HEK293 (cell line): ENCODE measurements around the gene NIPAL1.

Experiments
- CTCF ChIA-PET: fragments of 350-600 bp; formaldehyde crosslinking; extraction: SDS; loops from one replicate; lab custom pipeline; 2021; ENCODE audit warnings: antibody characterized with exemption; lab: Yijun Ruan, JAX
- POLR2A ChIA-PET: fragments of 300-600 bp; formaldehyde crosslinking; extraction: SDS; loops from one replicate; lab custom pipeline; 2020; ENCODE audit warnings: antibody characterized with exemption, inconsistent platforms; lab: Yijun Ruan, JAX
- H3K27ac ChIP-seq: fragments of 200-500 bp; sonication (Bioruptor generic); 2 replicates; pipeline ENCODE4 v1.5.1; 2014; ENCODE audit warnings: low read depth, low read length, control low read depth, inconsistent platforms; ENCODE audit errors: extremely low read depth
- H3K36me3 ChIP-seq, 2 experiments: fragments of 200-500 bp in 1 of 2; sonication (Bioruptor generic) in 1 of 2; 1 replicate in 1 of 2; 2 replicates in 1 of 2; pipeline ENCODE4 v1.5.1; 2014 to 2017; ENCODE audit warnings: inconsistent platforms in 2 of 2, low read length in 2 of 2; ENCODE audit not compliant: control insufficient read depth in 2 of 2, insufficient read depth in 1 of 2
- H3K4me1 ChIP-seq: fragments of 200-500 bp; sonication (Bioruptor generic); 2 replicates; pipeline ENCODE4 v1.5.1; 2014; ENCODE audit warnings: mild to moderate bottlenecking, low read length, inconsistent platforms; ENCODE audit not compliant: control insufficient read depth, insufficient read depth
- H3K4me3 ChIP-seq: 2 replicates; pipeline ENCODE4 v1.5.1; 2011; ENCODE audit warnings: low read depth, mild to moderate bottlenecking, control low read depth, low read length, moderate library complexity
- H3K9me3 ChIP-seq: fragments of 200-500 bp; sonication (Bioruptor generic); 2 replicates; pipeline ENCODE4 v1.5.1; 2014; ENCODE audit warnings: low read depth, low read length, inconsistent platforms; ENCODE audit not compliant: control insufficient read depth, insufficient read depth
- EGR2 ChIP-seq: fragments of 450-650 bp; formaldehyde crosslinking; IDR thresholded peaks from 2 replicates; pipeline ENCODE4 v1.5.1; 2016; ENCODE audit warnings: low read depth, missing biosample characterization, missing genetic modification characterization
- GLIS1 ChIP-seq: fragments of 450-650 bp; formaldehyde crosslinking; IDR thresholded peaks from 2 replicates; pipeline ENCODE4 v1.5.1; 2016; ENCODE audit warnings: missing biosample characterization, missing genetic modification characterization
- HIC1 ChIP-seq: fragments of 450-650 bp; formaldehyde crosslinking; IDR thresholded peaks from 2 replicates; pipeline ENCODE4 v1.5.1; 2016; ENCODE audit warnings: missing biosample characterization, missing genetic modification characterization
- HOXD13 ChIP-seq: sonication (generic); formaldehyde crosslinking; IDR thresholded peaks from 2 replicates; pipeline ENCODE4 v1.8.0; 2022; ENCODE audit warnings: missing genetic modification reagents, borderline replicate concordance
- INSM2 ChIP-seq: fragments of 450-650 bp; formaldehyde crosslinking; IDR thresholded peaks from 2 replicates; pipeline ENCODE4 v1.5.1; 2016; ENCODE audit warnings: missing biosample characterization, missing genetic modification characterization
- OSR2 ChIP-seq: fragments of 450-650 bp; formaldehyde crosslinking; IDR thresholded peaks from 2 replicates; pipeline ENCODE4 v1.5.1; 2016; ENCODE audit warnings: missing biosample characterization, missing genetic modification characterization
- SP3 ChIP-seq: fragments of 450-650 bp; formaldehyde crosslinking; IDR thresholded peaks from 2 replicates; pipeline ENCODE4 v1.5.1; 2016; ENCODE audit warnings: missing biosample characterization, missing genetic modification characterization
- TRIM28 ChIP-seq: IDR thresholded peaks from 2 replicates; pipeline ENCODE4 v1.6.1; 2011; ENCODE audit warnings: low read length, control low read depth, borderline replicate concordance
- ZBTB1 ChIP-seq: fragments of 450-650 bp; formaldehyde crosslinking; IDR thresholded peaks from 2 replicates; pipeline ENCODE4 v1.5.1; 2016; ENCODE audit warnings: missing biosample characterization, missing genetic modification characterization
- ZBTB6 ChIP-seq: fragments of 450-650 bp; formaldehyde crosslinking; IDR thresholded peaks from 2 replicates; pipeline ENCODE4 v1.5.1; 2017; ENCODE audit warnings: missing biosample characterization, missing genetic modification characterization
- ZBTB8A ChIP-seq: fragments of 450-650 bp; formaldehyde crosslinking; IDR thresholded peaks from 2 replicates; pipeline ENCODE4 v1.5.1; 2016; ENCODE audit warnings: missing biosample characterization, missing genetic modification characterization
- ZFHX2 ChIP-seq: fragments of 450-650 bp; formaldehyde crosslinking; conservative IDR thresholded peaks from 2 replicates; pipeline ENCODE4 v1.5.1; 2016; ENCODE audit warnings: missing biosample characterization, missing genetic modification characterization
- ZFP41 ChIP-seq: fragments of 450-650 bp; formaldehyde crosslinking; IDR thresholded peaks from 2 replicates; pipeline ENCODE4 v1.5.1; 2016; ENCODE audit warnings: missing biosample characterization, missing genetic modification characterization, borderline replicate concordance
- ZIC2 ChIP-seq: fragments of 450-650 bp; formaldehyde crosslinking; IDR thresholded peaks from 2 replicates; pipeline ENCODE4 v1.5.1; 2016; ENCODE audit warnings: missing biosample characterization, missing genetic modification characterization
- ZNF10 ChIP-seq: fragments of 450-650 bp; formaldehyde crosslinking; IDR thresholded peaks from 2 replicates; pipeline ENCODE4 v1.5.1; 2017; ENCODE audit warnings: missing biosample characterization, missing genetic modification characterization
- ZNF248 ChIP-seq: fragments of 450-650 bp; formaldehyde crosslinking; IDR thresholded peaks from 2 replicates; pipeline ENCODE4 v1.5.1; 2017; ENCODE audit warnings: missing biosample characterization, missing genetic modification characterization
- ZNF341 ChIP-seq: fragments of 450-650 bp; formaldehyde crosslinking; IDR thresholded peaks from 2 replicates; pipeline ENCODE4; 2016; ENCODE audit warnings: low read depth, missing biosample characterization, missing genetic modification characterization
- ZNF37A ChIP-seq: fragments of 450-650 bp; IDR thresholded peaks from 2 replicates; pipeline ENCODE4 v1.5.1; 2018; ENCODE audit warnings: missing biosample characterization, missing genetic modification characterization
- ZNF473 ChIP-seq: fragments of 450-650 bp; formaldehyde crosslinking; IDR thresholded peaks from 2 replicates; pipeline ENCODE4 v1.5.1; 2017; ENCODE audit warnings: missing biosample characterization, missing genetic modification characterization
- ZNF529 ChIP-seq: fragments of 450-650 bp; formaldehyde crosslinking; IDR thresholded peaks from 2 replicates; pipeline ENCODE4 v1.5.1; 2017; ENCODE audit warnings: missing genetic modification characterization, missing biosample characterization; ENCODE audit not compliant: insufficient replicate concordance
- ZNF561 ChIP-seq: fragments of 450-650 bp; IDR thresholded peaks from 2 replicates; pipeline ENCODE4 v1.5.1; 2018; ENCODE audit warnings: missing biosample characterization, missing genetic modification characterization, borderline replicate concordance
- ZNF580 ChIP-seq: fragments of 450-650 bp; formaldehyde crosslinking; IDR thresholded peaks from 2 replicates; pipeline ENCODE4 v1.5.1; 2016; ENCODE audit warnings: missing biosample characterization, missing genetic modification characterization
- ZNF600 ChIP-seq: fragments of 450-650 bp; formaldehyde crosslinking; IDR thresholded peaks from 2 replicates; pipeline ENCODE4 v1.5.1; 2016; ENCODE audit warnings: missing biosample characterization, missing genetic modification characterization
- ZNF660 ChIP-seq: fragments of 450-650 bp; IDR thresholded peaks from 2 replicates; pipeline ENCODE4 v1.5.1; 2018; ENCODE audit warnings: missing biosample characterization, mild to moderate bottlenecking, missing genetic modification characterization
- ZNF777 ChIP-seq: fragments of 450-650 bp; formaldehyde crosslinking; IDR thresholded peaks from 2 replicates; pipeline ENCODE4 v1.5.1; 2017; ENCODE audit warnings: missing biosample characterization, missing genetic modification characterization, borderline replicate concordance
- ZNF792 ChIP-seq: fragments of 450-650 bp; formaldehyde crosslinking; IDR thresholded peaks from 2 replicates; pipeline ENCODE4 v1.5.1; 2016; ENCODE audit warnings: missing biosample characterization, missing genetic modification characterization
- ZSCAN16 ChIP-seq: fragments of 450-650 bp; formaldehyde crosslinking; IDR thresholded peaks from 2 replicates; pipeline ENCODE4 v1.5.1; 2016; ENCODE audit warnings: missing biosample characterization, missing genetic modification characterization
- TF ChIP-seq, protein P1 (sequence below): fragments of 450-650 bp; formaldehyde crosslinking; IDR thresholded peaks from 2 replicates; pipeline ENCODE4 v1.5.1; 2016; ENCODE audit warnings: missing biosample characterization, missing genetic modification characterization

The NIPAL1 gene

GRCh38 chr4:48017108-48017571, 568 bp downstream of the NIPAL1 start (continued):
- peak; percentile 66 for TF ChIP-seq ZBTB8A
- no peak for TF ChIP-seq OSR2
- no peak for TF ChIP-seq ZNF777 (tag by site-specific recombination)
- TF ChIP-seq ZNF600 (tag by site-specific recombination): 0 out of 2 replicates have a peak, but pooled peaks have one; percentile 53
- TF ChIP-seq GLIS1 (tag by site-specific recombination): peak; percentile 78
- no peak for TF ChIP-seq ZNF580 (tag by site-specific recombination)
- TF ChIP-seq SP3 (tag by site-specific recombination): 0 out of 2 replicates have a peak, but pooled peaks have one; percentile 26
- TF ChIP-seq ZSCAN16 (tag by site-specific recombination): no peak
- no peak for TF ChIP-seq ZNF529 (tag by site-specific recombination)
- TF ChIP-seq ZNF792 (tag by site-specific recombination): no peak
- TF ChIP-seq, all 188 proteins: peak for 22

- POLR2A ChIA-PET: interaction anchor here (0.8 kb wide), 1 partner anchor 65 kb away, joined by 3 read pairs; no protein-coding TSS in a partner anchor
- TF ChIP-seq ZNF37A (tag by site-specific recombination) (no peak), EGR2 (peak; percentile 43; the same call in 1 of the 2 replicates), ZSCAN16 (tag by site-specific recombination) (no peak), ZFHX2 (tag by site-specific recombination) (peak; percentile 57), ZNF10 (no peak)
- TF ChIP-seq, protein P1, sequence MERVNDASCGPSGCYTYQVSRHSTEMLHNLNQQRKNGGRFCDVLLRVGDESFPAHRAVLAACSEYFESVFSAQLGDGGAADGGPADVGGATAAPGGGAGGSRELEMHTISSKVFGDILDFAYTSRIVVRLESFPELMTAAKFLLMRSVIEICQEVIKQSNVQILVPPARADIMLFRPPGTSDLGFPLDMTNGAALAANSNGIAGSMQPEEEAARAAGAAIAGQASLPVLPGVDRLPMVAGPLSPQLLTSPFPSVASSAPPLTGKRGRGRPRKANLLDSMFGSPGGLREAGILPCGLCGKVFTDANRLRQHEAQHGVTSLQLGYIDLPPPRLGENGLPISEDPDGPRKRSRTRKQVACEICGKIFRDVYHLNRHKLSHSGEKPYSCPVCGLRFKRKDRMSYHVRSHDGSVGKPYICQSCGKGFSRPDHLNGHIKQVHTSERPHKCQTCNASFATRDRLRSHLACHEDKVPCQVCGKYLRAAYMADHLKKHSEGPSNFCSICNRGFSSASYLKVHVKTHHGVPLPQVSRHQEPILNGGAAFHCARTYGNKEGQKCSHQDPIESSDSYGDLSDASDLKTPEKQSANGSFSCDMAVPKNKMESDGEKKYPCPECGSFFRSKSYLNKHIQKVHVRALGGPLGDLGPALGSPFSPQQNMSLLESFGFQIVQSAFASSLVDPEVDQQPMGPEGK (tag by site-specific recombination): no peak
- no peaks in the 10 kb centered on the region for H3K36me3 ChIP-seq
- H3K4me1 ChIP-seq: no peaks in the 10 kb centered on the region
- H3K4me3 ChIP-seq: no peak overlapping the region
- H3K9me3 ChIP-seq: no peaks in the 10 kb centered on the region
- H3K27ac ChIP-seq: no peak overlapping the region
- CTCF ChIA-PET: interaction anchor here (0.8 to 1.4 kb wide), 3 partner anchors 14 to 257 kb away, joined by 3 to 4 read pairs (median 3); no protein-coding TSS in a partner anchor
Measured at GRCh38 chr4:48018112-48018511, 1.5 kb downstream of the NIPAL1 start.

GRCh38 chr4:48021100-48021499, 4.5 kb downstream of the NIPAL1 start:
- peaks cover under 1 to 16% of the 10 kb centered on the region in 2 experiments; a peak in 2 of 3 replicates for H3K36me3 ChIP-seq
- TF ChIP-seq GLIS1 (tag by site-specific recombination) (no peak), ZBTB6 (tag by site-specific recombination) (no peak), ZNF561 (tag by site-specific recombination) (no peak), ZBTB8A (no peak), ZNF341 (tag by site-specific recombination) (no peak), INSM2 (no peak), ZFP41 (tag by site-specific recombination) (no peak), ZNF473 (tag by site-specific recombination) (no peak), HOXD13 (no peak), HIC1 (tag by site-specific recombination) (no peak), ZNF248 (tag by site-specific recombination) (no peak), TRIM28 (no peak), ZNF660 (tag by site-specific recombination) (no peak), ZBTB1 (no peak), ZIC2 (tag by site-specific recombination) (no peak)
- H3K4me3 ChIP-seq: no peak overlapping the region
- ChIA-PET CTCF (no interaction called here), POLR2A (no interaction called here)
- no peaks in the 10 kb centered on the region for H3K9me3 ChIP-seq
- no peak overlapping the region for H3K27ac ChIP-seq
- H3K4me1 ChIP-seq: no peaks in the 10 kb centered on the region
